ENCODE results near the gene TUBGCP3. TPM values are rescaled to one million over a fixed set of nuclear protein-coding genes. Genes with fewer than 3 reads are reported as not detected.

TUBGCP3 gene
- total RNA-seq, 1 donor from 2014 or later: 16.3 TPM

DNA sequence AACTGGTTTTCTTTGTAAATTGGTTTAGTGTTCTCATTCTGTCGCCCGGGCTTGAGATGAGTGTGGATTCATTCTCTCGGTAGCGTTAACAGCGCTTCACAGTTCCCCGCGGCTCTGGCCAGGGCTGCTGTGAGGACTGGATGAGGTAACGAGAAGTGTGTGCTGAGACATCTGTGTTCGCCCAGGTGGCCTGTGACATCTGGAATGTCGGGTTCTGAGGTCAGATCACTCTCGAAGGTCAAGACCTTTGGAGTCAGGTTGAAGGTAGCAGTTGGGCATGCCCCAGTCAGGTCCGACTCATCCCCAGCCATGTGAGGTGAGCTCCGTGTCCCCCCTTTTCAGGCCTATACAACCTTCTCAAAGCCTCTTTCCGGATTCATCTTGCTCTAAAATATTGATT lies 13.4 kb upstream of the TUBGCP3 start:
- TF ChIP-seq, protein P1, sequence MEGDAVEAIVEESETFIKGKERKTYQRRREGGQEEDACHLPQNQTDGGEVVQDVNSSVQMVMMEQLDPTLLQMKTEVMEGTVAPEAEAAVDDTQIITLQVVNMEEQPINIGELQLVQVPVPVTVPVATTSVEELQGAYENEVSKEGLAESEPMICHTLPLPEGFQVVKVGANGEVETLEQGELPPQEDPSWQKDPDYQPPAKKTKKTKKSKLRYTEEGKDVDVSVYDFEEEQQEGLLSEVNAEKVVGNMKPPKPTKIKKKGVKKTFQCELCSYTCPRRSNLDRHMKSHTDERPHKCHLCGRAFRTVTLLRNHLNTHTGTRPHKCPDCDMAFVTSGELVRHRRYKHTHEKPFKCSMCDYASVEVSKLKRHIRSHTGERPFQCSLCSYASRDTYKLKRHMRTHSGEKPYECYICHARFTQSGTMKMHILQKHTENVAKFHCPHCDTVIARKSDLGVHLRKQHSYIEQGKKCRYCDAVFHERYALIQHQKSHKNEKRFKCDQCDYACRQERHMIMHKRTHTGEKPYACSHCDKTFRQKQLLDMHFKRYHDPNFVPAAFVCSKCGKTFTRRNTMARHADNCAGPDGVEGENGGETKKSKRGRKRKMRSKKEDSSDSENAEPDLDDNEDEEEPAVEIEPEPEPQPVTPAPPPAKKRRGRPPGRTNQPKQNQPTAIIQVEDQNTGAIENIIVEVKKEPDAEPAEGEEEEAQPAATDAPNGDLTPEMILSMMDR (IDR thresholded peaks at IDR 0.05): no peak
- DNase-seq (ENCODE audit: low spot score): no peak
- Mint-ChIP-seq H3K9me3 (ENCODE audit: low read depth) (peaks cover under 1% of the 10 kb centered on the region), H3K4me1 (ENCODE audit: low read depth) (peaks cover 26% of the 10 kb centered on the region), H3K4me3 (ENCODE audit: unreplicated experiment) (no peak overlapping the region), H3K27ac (ENCODE audit: unreplicated experiment) (no peak overlapping the region), H3K36me3 (ENCODE audit: low read depth) (no peaks in the 10 kb centered on the region), H3K27me3 (ENCODE audit: low read depth) (no peaks in the 10 kb centered on the region)

- Mint-ChIP-seq H3K4me1 (ENCODE audit: low read depth) (peaks cover 8% of the 10 kb centered on the region), H3K36me3 (ENCODE audit: low read depth) (no peaks in the 10 kb centered on the region), H3K4me3 (ENCODE audit: unreplicated experiment) (no peak overlapping the region), H3K27me3 (ENCODE audit: low read depth) (no peaks in the 10 kb centered on the region), H3K9me3 (ENCODE audit: low read depth) (peaks cover 13% of the 10 kb centered on the region), H3K27ac (ENCODE audit: unreplicated experiment) (peak overlapping the region; percentile 13)
- no peak for DNase-seq (ENCODE audit: low spot score)
- TF ChIP-seq, protein P1 (IDR thresholded peaks at IDR 0.05): no peak
Observed at GRCh38 chr13:112596235-112596634, 8.3 kb upstream of the TUBGCP3 start.

GRCh38 chr13:112592647-112593046 lies 4.7 kb upstream of the TUBGCP3 start:
- Mint-ChIP-seq H3K9me3 (ENCODE audit: low read depth) (peaks cover 13% of the 10 kb centered on the region), H3K27me3 (ENCODE audit: low read depth) (no peaks in the 10 kb centered on the region), H3K36me3 (ENCODE audit: low read depth) (no peaks in the 10 kb centered on the region), H3K4me1 (ENCODE audit: low read depth) (peaks cover 16% of the 10 kb centered on the region), H3K4me3 (ENCODE audit: unreplicated experiment) (no peak overlapping the region), H3K27ac (ENCODE audit: unreplicated experiment) (no peak overlapping the region)
- no peak for DNase-seq (ENCODE audit: low spot score)
- TF ChIP-seq, protein P1 (IDR thresholded peaks at IDR 0.05): no peak

DNA sequence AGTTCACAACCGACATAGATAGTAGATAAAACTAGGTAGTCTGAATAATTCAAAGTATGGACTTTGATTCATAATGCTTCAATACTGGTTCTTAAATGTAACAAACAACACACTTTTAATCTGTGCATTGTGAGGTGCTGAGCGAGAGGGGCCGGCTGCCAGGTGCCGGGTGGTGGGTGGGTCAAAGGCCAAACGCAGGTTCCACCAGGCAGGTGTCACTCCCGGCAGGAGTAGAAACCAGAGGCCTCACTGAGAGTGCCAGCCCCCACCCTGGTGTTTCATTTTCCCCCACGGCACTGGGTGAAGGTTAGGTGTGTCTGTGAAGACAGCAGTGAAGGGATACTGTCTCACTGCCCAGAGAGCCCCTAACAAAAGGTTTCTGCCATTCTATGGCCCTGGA lies 4.2 kb upstream of the TUBGCP3 start:
- TF ChIP-seq, protein P1 (IDR thresholded peaks at IDR 0.05): no peak
- no peak overlapping the region for H3K27ac Mint-ChIP-seq (ENCODE audit: unreplicated experiment)
- H3K9me3 Mint-ChIP-seq (ENCODE audit: low read depth): peaks cover 13% of the 10 kb centered on the region
- H3K36me3 Mint-ChIP-seq (ENCODE audit: low read depth): no peaks in the 10 kb centered on the region
- H3K4me3 Mint-ChIP-seq (ENCODE audit: unreplicated experiment): no peak overlapping the region
- H3K4me1 Mint-ChIP-seq (ENCODE audit: low read depth): peaks cover 18% of the 10 kb centered on the region
- DNase-seq (ENCODE audit: low spot score): no peak
- no peaks in the 10 kb centered on the region for H3K27me3 Mint-ChIP-seq (ENCODE audit: low read depth)

DNA sequence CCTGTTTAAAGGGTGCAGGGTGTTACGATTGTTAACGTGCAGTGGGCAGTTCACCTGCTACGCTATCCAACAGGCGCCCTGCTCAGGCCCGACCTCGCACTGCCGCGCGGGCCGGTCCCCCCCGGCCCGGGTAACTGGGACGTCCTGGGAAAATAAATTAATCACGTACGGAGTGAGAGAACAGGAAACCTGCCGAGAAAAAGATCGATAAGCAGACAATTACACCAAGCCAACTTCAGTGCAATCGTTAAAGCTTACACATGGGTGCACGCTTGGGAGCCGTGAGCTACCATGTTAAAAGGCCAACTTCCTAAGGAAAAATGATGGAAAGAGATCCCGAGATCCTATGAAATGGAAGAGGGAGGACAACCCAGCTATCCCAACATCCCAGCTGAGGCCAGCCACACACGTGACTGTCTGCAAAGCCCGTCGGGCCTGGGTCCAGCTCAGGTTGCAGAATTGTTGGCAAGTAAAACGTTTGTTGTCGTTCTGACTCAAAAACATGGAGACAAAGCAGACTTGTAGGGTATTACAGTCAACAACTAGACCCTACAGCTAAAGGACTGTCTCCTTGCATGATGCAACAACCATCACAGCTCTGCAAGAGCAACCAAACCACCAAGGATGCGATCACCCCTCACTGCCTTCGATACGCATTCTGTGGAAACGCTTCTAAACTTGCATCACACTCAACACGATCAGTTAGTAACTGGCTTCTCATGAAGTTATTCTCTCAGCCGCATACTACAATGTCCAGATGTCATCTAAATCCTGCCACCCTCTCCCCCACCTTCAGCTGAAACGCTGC lies 741 bp upstream of the TUBGCP3 start:
- DNase-seq (ENCODE audit: low spot score): no peak
- Mint-ChIP-seq H3K4me3 (ENCODE audit: unreplicated experiment) (peak overlapping the region; percentile 95), H3K36me3 (ENCODE audit: low read depth) (no peaks in the 10 kb centered on the region), H3K4me1 (ENCODE audit: low read depth) (peaks cover 20% of the 10 kb centered on the region), H3K9me3 (ENCODE audit: low read depth) (no peaks in the 10 kb centered on the region), H3K27me3 (ENCODE audit: low read depth) (no peaks in the 10 kb centered on the region), H3K27ac (ENCODE audit: unreplicated experiment) (peak overlapping the region; percentile 89)
- TF ChIP-seq, protein P1 (IDR thresholded peaks at IDR 0.05): no peak

Measured in chondrocyte (in vitro differentiated cells).